HG03097 (cell line): ENCODE results near the gene CFAP74.

Source experiments
- ATAC-seq: cut with Tn5 transposase; IDR thresholded peaks from one replicate; pipeline ENCODE4 v1.9.1; 2021; ENCODE audit not compliant: unreplicated experiment, low FRiP score

The CFAP74 gene

GRCh38 chr1:1971017-1971416 is 32.6 kb downstream of the CFAP74 start:
- ATAC-seq, result no peak

GRCh38 chr1:1969953-1970716 is 33.5 kb downstream of the CFAP74 start:
- ATAC-seq, result no peak

DNA sequence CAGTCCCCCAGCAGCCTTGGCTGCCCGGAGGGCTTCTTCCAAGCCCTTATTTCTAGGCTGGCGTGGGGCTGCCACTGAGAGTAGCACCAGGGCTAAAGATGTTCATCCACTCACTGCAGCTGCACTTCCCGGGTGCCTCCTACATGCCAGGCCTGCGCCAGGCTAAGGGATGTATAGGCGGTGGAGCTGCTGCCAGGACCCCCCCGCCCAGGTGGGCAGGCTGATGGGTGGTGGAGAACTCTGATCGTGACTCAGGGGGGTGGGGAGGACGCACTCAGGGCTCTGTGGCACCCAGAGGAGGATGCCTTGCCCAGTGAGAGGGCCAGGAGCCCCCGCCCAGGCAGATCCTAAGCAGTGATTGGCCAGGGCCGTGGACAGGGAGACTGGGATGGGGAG is 34.1 kb downstream of the CFAP74 start:
- no peak for ATAC-seq

DNA sequence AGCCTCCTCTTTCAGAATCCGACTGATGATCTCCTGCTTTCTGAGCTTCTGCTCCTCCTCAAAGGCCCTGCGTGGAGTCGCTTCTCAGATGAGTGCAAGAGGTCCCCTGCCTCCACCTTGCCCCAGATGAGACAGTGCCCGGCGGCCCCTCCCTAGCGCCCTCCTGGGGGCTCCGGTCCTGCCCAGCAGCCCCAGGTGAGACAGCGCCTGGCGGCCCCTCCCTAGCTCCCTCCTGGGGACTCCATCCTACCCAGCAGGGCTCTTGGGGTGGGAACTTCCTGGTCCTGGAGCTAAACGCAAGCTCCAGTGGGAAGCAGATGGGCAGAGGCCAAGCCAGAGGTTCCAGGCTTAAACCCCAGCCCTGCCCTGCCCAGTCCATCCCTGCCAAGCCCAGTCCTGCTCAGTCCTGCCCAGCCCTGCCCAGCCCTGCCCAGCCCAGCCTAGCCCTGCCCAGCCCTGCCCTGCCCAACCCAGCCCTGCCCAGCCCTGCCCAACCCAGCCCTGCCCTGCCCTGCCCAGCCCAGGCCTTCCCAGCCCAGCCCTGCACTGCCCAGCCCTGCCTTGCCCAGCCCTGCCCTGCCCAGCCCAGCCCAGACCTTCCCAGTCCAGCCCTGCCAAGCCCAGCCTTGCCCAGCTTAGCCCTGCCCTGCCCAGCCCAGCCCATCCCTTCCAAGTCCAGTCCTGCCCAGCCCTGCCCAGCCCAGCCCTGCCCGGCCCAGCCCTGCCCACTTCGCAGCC is 34.6 kb downstream of the CFAP74 start:
- no peak for ATAC-seq

- no peak for ATAC-seq
Observed at GRCh38 chr1:1967879-1968278, 35.7 kb downstream of the CFAP74 start.

GRCh38 chr1:1967151-1967550 is 36.4 kb downstream of the CFAP74 start:
- ATAC-seq, result no peak

- no peak for ATAC-seq
Observed at GRCh38 chr1:1966071-1966740, 37.4 kb downstream of the CFAP74 start.

DNA sequence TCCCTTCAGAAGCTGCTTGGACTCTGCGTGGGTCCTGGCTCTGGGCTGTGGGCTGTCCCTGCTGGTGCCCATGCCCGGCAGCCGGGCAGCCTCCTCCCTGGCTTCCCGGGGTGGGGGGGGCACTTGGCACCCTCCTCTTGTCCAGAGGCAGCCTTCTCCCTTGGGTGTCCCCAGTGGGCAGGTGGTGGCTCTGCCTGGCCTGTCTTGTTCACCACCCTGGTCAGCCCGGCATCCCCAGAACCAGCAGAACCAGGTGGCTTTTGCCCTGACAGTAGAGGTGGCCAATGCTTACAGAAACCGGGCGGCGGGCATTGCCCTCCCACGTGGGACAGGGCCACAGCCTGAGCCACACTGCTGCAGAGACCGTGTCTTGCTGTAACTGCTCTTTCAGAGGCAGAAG is 38.0 kb downstream of the CFAP74 start:
- ATAC-seq, result no peak

DNA sequence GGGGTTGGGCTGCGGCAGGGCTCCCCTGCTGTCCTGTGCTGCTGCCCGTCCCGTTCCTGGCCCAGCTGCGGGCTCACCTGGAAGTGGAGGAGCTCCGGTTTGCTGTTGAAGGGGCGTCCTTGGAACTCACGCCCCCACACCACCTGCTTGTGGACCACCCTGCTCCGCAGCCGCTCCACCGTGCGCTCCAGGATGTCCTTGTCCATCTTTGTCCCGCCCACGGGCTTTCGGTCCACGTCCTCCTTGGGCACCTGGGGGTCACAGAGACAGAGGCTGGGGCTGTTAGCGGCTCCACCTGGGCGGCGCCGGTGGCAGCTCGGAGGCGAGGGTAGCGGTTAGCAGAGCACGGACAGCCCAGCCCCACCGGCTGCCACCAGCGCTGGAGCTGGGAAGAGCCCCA is 38.8 kb downstream of the CFAP74 start:
- ATAC-seq, result no peak

DNA sequence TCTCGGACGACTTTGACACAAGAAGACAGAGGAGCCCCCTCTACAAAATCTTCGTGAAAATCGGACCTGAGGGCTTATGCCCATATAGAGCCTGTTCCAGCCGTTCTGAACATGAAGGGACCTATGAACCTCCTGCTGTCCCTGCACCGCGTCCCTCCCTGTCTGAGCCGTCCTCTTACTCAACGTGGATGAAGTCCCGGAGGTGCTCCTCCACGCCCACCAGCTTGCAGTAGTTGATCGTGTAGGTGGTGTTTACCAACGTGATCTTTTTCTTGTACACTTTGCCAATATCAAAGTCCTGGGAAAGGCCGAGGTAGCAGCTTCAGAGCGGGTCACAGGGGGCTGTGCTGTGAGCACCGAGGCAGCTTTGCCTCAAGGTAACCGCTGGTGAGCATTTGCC is 40.0 kb downstream of the CFAP74 start:
- ATAC-seq, result no peak

DNA sequence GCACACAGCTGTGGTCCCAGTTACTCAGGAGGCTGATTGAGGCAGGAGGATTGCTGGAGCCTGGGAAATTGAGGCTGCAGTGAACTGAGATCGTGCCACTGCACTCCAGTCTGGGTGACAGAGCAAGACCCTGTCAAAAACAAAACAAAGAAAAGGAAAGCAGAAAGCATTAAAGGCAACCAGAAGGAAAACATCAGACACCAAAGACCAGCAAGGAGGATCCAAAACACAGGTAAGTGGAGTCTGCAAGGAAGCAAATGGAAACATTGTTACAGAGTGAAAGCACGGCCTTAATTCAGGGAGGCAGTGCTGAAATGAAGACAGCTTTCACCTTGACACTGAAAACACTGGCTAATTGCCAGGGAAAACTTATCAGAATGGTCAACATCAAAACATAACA is 40.8 kb downstream of the CFAP74 start:
- no peak for ATAC-seq

- ATAC-seq, result no peak
Observed at GRCh38 chr1:1960480-1961196, 42.9 kb downstream of the CFAP74 start.

DNA sequence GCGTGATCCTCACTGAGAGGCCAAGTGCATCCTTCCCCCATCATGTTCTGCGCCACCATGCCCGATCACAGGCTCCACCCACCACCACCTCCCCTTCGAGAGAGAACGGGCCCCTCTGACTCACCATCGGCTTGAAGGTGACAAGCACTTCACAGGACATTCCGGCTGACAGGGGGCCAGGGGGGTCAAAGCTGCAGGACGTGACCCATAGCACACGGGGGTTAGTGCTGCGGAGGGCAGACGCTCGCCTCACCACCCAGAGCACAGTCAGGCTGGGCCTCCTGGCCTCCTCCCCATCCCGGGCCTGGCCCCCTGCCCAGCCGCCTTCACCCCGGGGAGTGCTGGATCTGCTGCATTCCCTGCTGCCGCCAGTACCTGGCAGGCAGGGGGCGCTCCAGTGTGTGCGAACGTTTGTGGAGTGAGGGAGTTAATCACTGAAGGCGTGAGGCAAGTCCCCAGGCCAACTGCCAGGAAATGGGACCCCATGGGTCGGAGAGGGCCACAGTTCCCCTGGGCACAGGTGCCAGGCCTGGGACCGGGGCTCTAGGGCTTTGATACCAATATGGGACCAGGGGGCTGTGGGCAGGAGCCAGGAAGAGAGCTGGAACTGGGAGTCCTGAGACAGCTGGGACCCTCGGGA is 43.6 kb downstream of the CFAP74 start:
- ATAC-seq, result no peak

DNA sequence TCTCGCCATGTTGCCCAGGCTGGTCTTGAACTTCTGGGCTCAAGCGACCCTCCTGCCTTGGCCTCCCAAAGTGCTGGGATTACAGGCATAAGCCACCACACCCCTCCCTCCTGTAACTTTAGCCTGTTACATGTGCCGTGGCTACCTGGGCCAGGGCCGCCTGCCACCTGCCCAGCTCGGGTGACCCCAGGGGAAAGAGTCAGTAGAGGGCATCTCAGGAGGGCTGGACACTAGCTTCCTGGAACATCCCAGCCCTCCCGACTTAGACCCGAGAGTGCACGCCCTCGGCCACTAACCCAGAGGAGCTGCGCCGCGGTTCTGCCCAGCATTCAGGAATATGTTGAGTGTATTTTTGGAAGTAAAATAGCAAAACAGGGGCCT is 44.1 kb downstream of the CFAP74 start:
- no peak for ATAC-seq

GRCh38 chr1:1958071-1958541 is 45.5 kb downstream of the CFAP74 start:
- ATAC-seq, result no peak

GRCh38 chr1:1957533-1957961 is 46.0 kb downstream of the CFAP74 start:
- ATAC-seq, result no peak

- ATAC-seq, result no peak
Observed at GRCh38 chr1:1956586-1957532, 46.7 kb downstream of the CFAP74 start.

GRCh38 chr1:1956101-1956500 is 47.5 kb downstream of the CFAP74 start:
- no peak for ATAC-seq

DNA sequence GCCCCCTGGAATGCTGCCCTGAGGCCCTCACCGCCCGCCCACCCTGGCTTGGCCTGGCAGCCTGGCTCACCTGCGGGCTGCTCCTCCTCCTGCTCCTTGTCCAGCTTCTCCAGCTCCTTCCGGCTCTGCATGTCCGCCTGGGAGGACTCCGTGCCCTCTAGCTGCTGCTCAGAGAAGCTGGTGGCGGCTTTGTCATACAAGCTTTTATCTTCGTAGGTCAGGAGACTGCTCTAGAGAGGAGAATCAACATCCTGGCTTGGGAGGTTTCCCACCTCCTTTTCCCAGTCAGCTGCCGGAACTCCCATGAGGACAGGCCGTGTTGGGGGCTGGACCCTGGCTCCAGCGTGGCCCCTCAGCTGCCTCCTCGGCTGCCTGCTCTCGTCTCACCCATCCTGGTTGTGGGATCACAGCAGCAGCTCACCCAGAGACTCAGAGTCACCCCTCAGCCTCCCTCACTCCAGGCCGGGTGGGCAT is 47.9 kb downstream of the CFAP74 start:
- no peak for ATAC-seq
